HG03060 (cell line): Measurements from ENCODE around the gene MAT1A.
"Not testable (repeated sequence)": the region's sequence is repeated elsewhere in the genome, so short reads cannot be mapped to it uniquely, and the experiment has no call there.

Experiments used
- ATAC-seq: cut with Tn5 transposase; IDR thresholded peaks from one replicate; pipeline ENCODE4 v1.9.1; 2021; ENCODE audit warnings: low read depth, moderate number of reproducible peaks; ENCODE audit not compliant: unreplicated experiment

MAT1A gene

GRCh38 chr10:80236457-80236856 is 53.0 kb downstream of the MAT1A start:
- not testable (repeated sequence) for ATAC-seq

GRCh38 chr10:80234331-80235235 is 54.9 kb downstream of the MAT1A start:
- ATAC-seq: peak; percentile 100

GRCh38 chr10:80233871-80234270 is 55.6 kb downstream of the MAT1A start:
- ATAC-seq: not testable (repeated sequence)

- ATAC-seq: peak; percentile 75
These were observed 62.7 kb downstream of the MAT1A start for GRCh38 chr10:80226723-80227122.

- not testable (repeated sequence) for ATAC-seq
These were observed 66.4 kb downstream of the MAT1A start for GRCh38 chr10:80223031-80223419.
